GM21825 (cell line): Measurements from ENCODE around the gene CHST11.
"Not testable (repeated sequence)": the region's sequence is repeated elsewhere in the genome, so short reads cannot be mapped to it uniquely, and the experiment has no call there.

ENCODE experiments used
- ATAC-seq: cut with Tn5 transposase; IDR thresholded peaks from one replicate; pipeline ENCODE4 v1.9.1; 2021; ENCODE audit warnings: mild to moderate bottlenecking, moderate library complexity; ENCODE audit not compliant: unreplicated experiment

The CHST11 gene

DNA sequence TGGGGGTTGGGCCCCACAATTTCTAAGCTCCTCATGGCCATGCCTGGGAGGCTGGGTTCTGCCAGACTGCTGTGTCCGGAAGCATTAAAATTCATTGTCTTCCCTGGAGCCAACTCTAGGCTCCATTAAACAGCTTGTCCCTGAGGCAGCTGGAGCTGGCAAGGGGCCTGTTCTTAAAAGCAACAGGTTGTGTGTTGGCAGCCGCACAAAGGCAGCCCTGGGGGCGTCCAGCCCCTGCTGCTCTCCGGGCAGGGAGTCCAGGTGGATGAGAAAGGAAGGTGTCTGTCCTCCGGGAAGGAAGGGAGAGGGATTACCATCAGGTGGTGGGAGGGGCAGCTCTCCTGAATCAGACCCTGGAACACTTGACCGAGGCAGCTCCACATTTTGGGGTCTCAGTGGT is 98.9 kb downstream of the CHST11 start:
- ATAC-seq = no peak

DNA sequence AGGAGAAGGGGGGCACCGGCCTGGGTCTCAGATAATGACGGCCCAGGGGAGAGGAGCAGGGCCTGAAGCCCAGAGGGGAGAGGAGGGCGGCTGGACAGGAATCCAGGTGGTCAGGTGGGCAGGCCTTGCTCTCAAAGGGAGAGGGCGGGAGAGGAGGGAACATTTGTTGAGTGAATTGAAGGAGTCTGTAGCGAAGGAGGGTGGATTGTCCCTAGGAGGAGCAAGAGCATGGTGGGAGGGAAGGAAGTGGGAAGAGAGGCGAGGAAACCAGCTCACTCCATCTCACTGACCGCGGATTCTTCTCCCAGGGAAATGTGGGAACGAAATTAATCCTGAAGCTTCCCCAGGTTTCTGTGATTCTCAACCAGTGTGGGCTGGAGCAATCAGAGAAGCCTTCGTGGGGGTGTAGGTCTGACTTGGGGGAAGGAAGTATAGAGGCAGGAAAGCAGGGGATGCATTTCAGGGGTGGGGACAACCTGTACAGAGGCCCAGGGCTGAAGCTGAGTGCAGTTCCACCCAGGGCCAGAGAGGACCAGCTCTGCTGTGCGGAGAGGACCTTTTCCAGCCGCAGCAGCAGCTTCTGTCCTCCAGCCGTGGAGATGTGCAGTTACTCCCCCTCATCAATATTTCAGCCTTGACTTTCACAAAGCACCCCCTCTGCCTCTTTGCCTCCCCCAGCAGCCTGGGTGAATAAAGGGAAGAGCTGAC is 100.9 kb downstream of the CHST11 start:
- no peak for ATAC-seq

DNA sequence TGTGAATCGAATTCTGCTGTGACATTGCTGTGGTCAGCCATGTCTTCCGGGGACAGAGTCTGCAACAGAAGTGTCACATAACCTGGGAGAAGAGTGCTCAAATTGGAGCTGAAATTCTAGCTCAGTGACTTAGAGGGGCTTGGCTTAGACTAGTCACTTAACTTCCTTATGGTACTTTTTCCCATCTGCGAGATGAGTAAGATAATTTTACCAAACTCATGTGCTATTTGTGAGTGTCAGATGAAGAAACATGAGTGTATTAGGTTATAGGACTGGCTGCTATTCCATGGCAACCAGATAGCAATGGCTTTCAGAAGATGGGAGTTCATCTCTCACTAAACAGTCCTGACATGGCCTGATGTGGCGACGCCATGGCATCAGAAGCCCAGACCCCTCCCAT is 104.1 kb downstream of the CHST11 start:
- ATAC-seq = no peak

DNA sequence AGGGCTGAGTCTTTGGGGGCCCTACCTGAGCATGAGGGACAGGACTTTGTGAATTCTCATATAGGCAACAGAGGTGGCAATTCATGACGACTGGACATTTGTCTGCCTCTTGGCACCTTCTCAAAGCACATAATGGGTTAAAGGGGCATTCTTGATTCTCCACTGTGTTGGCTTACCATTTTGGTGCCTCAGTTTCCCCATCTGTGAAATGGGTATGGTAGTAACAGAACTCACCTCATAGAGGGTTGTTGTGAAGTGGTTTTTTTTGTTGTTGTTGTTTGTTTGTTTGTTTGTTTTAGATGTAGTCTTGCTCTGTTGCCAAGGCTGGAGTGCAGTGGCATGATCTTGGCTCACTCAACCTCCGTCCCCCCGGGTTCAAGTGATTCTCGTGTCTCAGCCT is 106.0 kb downstream of the CHST11 start:
- ATAC-seq = no peak

DNA sequence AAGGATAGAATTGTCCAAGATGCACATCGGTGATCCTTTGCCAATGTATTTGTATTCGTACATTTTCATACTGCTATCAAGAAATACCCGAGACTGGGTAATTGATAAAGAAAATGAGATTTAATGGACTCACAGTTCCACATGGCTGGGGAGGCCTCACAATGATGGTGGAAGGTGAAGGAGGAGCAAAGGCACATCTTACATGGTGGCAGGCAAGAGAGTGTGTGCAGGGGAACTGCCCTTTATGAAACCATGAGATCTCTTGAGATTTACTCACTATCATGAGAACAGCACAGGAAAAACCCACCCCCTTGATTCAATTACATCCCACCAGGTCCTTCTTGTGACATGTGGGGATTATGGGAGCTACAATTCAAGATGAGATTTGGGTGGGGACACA is 107.9 kb downstream of the CHST11 start:
- not testable (repeated sequence) for ATAC-seq

DNA sequence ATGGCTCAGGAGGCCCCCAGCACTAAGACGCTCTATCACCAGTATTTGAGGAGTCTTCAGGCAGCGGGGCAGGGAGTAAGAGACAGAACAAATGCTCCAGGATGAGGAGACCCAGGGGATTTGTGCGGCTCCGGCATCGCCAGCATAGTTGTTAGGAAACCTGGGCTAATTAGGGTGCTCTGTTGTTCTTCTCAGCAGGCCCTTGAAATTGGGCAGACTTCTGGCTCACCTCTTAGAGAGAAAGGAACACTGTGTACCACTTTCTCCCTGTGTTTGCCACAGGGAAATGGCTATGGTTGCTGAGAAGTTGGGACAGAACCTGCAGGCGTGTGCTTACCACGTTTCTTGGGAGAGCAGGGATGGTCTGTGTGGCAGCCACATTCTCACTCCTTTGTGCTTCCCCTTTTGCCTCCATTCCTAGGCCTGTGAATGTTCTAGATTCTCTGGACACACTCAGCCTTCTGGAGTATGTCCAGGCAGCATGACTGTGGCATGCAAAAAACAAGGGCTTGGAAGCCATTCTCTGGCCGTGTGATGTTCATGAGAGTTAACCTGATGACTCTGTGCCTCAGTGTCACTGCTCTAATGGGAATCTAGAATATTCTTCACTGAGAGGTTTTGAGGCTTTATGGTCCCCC is 109.0 kb downstream of the CHST11 start:
- ATAC-seq = no peak

DNA sequence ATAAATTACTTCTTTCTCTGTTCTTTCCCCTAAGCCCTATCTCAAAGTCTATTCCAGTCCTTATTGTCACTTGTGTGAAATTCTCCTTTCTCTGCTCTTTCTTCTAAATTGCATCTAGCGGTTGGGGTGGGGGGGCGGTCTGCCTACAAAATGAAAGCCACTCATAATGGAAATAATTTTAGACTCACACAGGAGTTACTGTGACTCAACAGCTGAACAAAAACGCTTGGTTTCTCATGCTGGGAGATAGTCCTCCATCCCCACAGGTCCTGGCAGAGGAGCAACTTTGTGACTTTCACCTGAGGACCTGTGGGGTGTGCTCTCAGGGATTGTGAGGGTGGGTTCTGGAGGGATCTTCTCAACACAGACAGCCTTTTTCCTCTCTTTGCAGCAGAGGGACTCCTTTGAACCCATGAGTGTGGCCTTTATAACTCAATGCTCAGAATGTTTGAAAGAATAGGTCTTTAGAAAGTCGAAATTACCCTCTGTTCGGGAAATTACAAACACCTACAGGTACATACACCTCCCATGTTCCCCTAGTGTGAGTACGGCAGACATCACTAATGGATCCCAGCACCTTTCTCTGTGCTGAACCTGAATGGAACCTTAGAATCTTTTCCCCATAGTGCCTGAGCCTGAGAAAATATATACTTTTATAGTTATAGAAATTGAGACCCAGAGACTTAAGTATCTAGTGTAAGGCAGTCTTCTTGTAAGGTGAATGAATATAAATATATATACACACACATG is 109.7 kb downstream of the CHST11 start:
- no peak for ATAC-seq

DNA sequence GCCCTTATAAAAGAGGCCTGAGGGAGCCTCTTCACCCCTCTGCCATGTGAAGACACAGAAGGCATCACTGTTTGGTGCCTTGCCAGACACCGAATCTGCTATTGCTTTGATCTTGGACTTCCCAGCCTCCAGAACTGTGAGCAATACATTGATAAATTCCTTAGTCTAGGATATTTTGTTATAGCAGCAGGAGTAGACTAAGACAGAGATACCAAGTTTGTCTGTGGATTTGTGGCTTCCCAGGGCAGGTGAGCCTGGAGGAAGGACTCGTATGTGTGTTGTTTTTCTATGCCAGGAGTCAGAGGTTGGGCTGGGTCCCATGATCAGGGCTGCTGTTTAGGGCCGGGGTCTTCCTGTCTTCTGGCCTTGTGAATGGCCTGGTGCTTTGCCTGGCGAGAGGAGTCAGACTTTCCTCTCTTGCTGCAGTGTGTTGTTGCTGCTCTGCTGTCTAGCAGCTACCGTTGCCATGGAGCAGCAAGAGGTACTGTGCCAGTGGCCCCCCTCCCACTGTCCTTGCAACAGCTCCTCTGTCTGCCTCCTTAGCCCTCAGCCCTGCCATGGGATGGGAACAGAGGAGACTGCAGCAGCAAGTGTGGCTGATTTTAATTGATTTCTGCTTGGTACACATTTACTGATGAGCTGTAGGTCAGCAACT is 111.2 kb downstream of the CHST11 start:
- ATAC-seq = no peak

DNA sequence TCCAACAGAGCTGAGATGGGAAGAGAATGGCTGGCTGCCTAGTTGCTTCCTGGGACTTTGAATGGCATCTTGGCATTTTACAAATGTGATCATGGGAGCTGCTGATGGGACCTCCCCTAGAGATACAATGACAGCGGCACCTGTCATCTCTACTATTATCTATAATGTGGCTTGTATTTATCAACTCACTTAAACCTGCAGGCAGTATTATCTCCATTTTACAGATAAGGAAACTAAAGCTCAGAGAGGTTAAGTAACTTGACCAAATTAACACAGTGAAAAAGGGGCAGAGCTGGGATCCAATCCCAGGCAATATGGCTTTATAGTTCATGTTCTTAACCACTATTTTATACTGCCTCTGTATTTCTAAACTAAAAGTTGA is 111.7 kb downstream of the CHST11 start:
- ATAC-seq = no peak

DNA sequence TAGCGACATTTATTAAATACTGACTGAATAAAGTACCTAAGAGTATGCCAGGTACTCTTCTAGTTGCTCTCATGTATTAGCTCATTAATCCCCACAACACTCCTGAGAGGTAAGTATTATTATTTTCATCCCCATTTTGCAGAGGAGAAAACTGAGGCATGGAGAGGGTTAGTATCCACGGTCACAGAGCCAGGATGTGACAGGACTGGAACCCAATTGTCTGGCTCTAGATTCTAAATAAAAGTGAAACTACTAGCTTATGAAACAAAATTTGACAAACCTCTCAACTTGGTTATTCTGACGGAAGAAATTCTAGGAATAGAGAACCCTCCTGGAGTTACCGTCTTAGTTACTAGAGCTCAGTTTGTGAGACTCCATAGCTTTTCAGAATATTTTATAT is 112.2 kb downstream of the CHST11 start:
- no peak for ATAC-seq

DNA sequence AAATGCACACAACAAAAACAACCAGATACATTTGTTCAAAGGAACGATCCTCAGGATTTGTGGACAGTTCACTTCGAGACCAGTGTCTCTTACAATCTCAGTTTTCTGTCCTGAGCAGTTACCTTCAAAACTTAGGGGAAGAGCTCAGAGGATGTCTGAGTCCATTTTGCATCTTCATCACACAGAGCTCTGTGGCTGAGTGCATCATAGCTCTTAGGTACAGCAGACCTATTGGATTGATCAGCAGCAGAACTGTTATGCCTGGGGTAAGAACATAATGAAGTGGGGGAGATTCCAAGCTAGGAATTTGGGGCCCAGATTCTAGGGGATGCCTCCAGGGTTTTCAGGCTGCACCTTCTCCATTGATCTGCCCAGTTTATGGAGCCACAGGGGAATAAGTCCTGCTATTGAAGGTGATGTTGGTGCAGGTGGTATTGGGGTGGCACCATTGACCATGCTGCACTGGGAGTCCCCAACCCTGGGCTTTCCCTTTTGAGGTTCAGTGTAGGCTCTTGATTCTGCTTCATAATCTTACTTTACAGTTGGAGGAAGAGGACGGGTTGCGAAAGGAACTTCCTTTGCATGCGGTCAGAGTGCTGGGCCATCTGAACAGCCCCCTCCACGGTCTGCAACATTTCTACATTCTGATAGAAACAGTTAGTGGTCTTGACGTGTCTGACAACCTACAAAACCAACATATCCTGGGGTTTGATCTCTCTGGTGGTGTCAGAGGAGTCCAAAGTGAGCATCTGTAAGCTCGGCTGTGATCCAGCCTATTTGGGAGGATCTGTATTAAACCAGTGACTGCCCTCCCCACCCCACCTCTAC is 112.8 kb downstream of the CHST11 start:
- ATAC-seq = peak; percentile 78

DNA sequence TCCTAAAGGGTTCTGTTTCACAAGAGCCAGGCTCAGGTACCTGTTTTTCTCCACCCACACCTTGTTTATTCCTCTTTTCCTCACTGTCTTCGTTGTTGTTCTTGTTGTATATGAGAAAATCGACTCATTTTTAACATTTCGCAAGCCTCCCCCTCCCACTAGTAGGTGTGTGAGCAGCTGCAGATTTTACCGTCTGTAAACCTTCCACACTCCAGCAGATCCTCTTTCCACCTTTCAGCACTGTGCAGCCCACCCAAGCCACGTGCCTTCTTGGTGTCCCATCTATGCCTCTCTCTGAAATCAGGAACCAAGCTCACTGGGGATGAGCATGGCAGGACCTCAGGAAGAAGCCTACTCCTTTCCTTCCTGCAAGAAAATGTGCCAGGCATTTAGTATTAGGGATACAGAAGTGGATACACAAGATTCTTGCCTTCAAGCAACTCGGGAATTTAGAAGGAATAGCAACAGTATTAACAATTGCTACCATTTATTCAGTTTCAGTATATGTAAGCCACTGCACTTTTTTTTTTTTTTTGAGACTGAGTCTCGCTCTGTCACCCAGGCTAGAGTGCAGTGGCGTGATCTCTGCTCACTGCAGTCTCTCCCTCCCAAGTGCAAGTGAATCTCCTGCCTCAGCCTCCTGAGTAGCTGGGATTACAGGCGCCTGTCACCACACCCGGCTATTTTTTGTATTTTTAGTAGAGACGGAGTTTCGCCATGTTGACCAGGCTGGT is 113.6 kb downstream of the CHST11 start:
- ATAC-seq = peak; percentile 11

DNA sequence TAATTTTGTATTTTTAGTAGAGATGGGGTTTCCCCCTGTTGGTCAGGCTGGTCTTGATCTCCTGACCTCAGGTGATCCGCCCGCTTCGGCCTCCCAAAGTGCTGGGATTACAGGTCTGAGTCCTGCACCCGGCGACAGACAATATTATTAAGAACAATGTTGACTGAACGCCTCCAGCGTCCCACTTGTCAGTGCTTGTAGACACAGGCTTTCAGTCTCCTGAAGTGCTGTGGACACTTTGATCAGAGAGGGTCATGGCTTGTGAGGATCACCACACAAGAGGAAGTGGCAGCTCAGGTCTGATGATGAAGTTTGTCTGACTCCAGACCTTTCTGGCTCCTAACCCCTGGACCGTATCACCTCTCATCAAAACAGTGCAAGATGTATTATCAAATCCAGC is 114.6 kb downstream of the CHST11 start:
- ATAC-seq = no peak

DNA sequence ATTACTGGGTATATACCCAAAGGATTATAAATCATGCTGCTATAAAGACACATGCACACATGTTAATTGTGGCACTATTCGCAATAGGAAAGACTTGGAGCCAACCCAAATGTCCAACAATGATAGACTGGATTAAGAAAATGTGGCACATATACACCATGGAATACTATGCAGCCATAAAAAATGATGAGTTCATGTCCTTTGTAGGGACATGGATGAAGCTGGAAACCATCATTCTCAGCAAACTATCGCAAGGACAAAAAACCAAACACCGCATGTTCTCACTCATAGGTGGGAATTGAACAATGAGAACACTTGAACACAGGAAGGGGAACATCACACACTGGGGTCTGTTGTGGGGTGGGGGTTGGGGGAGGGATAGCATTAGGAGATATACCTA is 117.6 kb downstream of the CHST11 start:
- not testable (repeated sequence) for ATAC-seq

DNA sequence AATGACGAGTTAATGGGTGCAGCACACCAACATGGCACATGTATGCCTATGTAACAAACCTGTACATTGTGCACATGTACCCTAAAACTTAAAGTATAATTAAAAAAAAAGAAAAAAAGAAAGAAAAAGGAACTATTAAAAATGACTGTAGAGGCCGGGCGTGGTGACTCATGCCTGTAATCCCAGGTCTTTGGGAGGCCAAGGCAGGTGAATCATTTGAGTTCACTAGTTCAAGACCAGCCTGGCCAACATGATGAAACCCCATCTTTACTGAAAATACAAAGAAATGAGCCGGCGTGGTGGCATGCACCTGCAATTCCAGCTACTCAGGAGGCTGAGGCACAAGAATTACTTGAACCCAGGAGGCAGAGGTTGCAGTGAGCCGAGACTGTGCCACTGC is 118.0 kb downstream of the CHST11 start:
- ATAC-seq = not testable (repeated sequence)

DNA sequence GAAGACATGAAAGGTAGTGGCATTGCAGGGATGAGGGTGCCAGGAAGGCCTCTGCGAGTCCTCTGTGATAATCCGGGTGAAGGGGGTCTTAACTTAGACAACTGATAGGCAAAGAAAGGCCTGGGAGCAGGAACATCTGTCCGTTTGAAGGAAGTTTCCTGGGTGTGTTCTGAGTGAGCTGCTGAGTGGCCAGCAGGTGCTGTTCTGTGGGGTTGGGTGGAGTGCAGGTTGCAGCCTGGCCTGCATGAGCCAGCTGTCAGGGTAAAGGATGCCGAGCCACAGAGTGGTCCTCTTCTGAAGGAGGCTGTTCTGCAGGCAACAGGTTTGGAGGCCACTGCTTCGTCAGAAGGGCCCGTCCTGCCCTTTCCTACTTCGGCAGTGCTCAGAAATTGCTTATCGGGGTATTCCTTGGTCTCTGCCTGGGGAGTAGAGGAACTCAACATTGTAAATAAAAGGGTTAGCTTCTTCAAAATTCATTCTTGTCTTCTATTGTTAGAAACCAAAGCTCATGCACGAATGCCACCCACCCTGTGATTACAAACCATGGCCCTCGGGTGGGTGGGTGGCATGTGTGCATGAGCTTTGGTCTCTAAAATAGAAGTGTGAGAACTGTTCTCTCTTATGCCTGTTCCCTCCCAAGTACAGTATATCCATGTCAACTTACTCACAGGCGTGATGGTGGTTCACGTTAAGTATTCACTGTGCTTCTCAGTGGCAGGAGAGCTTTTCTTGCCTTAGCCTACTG is 118.9 kb downstream of the CHST11 start:
- ATAC-seq = no peak

DNA sequence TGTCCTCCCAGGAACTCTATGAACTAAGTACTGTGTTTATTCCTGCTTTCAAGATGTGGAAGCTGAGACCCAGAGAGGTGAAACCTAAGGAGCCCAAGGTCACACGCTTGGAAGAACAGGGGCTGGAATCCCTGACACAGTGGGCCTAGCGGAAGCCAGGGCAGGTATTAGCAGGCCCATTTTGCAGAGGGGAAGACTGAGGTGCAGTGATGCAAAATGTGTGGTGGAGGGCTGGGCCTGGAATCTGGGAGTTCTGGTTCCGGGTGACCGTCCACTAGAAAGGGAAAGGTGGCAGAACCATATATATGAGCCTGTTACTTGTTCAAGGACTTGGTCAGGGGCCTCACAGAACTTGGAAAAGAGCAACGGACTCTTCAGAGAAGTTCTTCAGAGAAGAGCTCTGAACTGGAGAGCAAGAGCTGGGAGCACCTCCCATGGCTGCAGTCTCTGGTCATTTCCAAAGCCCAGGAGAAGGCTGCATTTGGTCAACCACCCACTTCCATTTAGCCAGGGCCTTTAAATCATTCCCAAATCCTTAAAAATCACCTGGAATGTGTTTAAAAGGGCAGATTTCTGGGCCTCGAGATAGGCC is 119.5 kb downstream of the CHST11 start:
- no peak for ATAC-seq

DNA sequence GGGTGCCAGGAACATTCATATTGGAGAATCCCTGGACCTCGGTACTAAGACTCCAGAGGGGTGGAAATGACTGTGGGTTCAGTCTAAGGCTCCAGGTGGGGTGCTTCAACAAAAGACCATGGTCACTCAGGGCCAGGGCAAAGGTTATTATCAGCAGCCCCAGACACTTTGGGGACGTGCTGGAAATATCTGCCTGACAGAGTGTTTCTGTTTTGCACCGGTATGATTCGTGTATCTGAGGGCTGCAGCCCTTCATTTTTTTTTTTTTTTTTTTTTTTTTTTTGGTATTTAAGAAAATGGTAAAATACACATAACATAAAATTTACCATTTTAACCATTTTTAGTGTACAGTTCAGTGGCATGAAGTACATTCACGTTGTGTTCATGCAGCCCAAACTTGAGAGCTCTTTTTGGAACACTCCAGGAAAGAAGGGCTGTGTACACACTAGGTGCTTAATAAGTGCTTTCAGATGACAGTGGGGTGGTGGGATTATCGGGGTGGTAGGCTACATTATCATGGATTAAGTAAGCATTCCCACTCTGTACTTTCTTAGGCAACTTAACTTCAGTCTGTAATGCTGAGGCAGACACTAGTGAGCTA is 120.3 kb downstream of the CHST11 start:
- no peak for ATAC-seq

DNA sequence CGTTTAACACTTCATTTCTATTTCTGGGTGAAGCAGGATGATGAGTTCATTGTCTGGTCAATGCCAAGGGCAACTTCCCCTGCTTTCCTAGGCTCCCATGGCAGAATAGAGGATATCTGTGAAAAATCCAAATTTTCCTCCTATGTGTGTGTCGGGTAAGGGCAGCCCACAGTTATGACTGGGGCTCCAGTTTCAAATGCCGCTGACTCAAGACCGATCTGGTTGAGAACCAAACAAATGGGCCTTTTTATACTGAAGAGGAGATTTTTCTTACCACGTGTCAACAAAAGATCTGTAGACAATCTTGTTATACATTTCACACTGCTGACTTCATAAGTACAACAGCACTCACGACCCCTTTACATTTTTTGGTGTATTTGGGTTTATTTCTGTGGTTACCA is 120.8 kb downstream of the CHST11 start:
- ATAC-seq = no peak
